ENCODE results near the gene MMP15.

- TF ChIP-seq CTCF (IDR thresholded peaks at IDR 0.05; ENCODE audit: low read depth, low read length), result no peak
- no peak for TF ChIP-seq POLR2A (IDR thresholded peaks at IDR 0.05; ENCODE audit: extremely low read depth, insufficient read length)
These were observed 31.0 kb downstream of the MMP15 start for GRCh38 chr16:58056580-58056979.

All from NB4 (cell line).